ENCODE results near the gene TIMM29. TPM values are rescaled to one million over a fixed set of nuclear protein-coding genes. Genes with fewer than 3 reads are reported as not detected.

TIMM29 gene
- polyA plus RNA-seq, 3 donors: 5.2 to 18.7 (median 14.1) TPM

- H3K9ac ChIP-seq (ENCODE audit: insufficient read depth, low read length, poor library complexity, severe bottlenecking): no peak overlapping the region
- H3K27me3 ChIP-seq (ENCODE audit: control insufficient read depth in 2 of 2, insufficient read depth in 2 of 2, low read length in 2 of 2): no peaks in the 10 kb centered on the region
- H2AFZ ChIP-seq (ENCODE audit: insufficient read depth, low read depth, low read length, poor library complexity, severe bottlenecking): no peak overlapping the region
- H3K36me3 ChIP-seq (replicated peaks in 1 of 2; ENCODE audit: control insufficient read depth in 1 of 2, insufficient read depth in 2 of 2, low read length in 2 of 2): peaks cover 53 to 74% of the 10 kb centered on the region in 2 donors
- WGBS (ENCODE audit: insufficient coverage): 93% methylated on average over 37 of the region's 43 CpGs
- H3K27me3 Mint-ChIP-seq (ENCODE audit: low read depth in 3 of 3): peaks cover 0 to 1% (median 0%) of the 10 kb centered on the region in 3 donors
- H3K27ac Mint-ChIP-seq: peak overlapping the region in 2 of 7 donors; percentile 63 to 67
- H3K9me3 Mint-ChIP-seq: no peaks in the 10 kb centered on the region
- intact Hi-C loops (cut with micrococcal nuclease): loop anchor here in 1 of 2 donors (10.0 kb wide), 1 partner anchor 47 kb away; the partner anchor contains the start of gene CARM1
- no peaks in the 10 kb centered on the region for H3K4me1 Mint-ChIP-seq
- no peak for DNase-seq
- no peak overlapping the region for H3K4me3 ChIP-seq (replicated peaks in 1 of 3; ENCODE audit: low read depth in 2 of 3, low read length in 3 of 3)
- no peak overlapping the region for H3K27ac ChIP-seq (ENCODE audit: low read depth in 1 of 2, low read length in 2 of 2)
- no peaks in the 10 kb centered on the region for H3K9me3 ChIP-seq (replicated peaks in 1 of 2; ENCODE audit: control insufficient read depth in 1 of 2, insufficient read depth in 1 of 2, low read length in 2 of 2)
- TF ChIP-seq CTCF (IDR thresholded peaks at IDR 0.05): no peak
- H3K4me2 ChIP-seq (replicated peaks; ENCODE audit: extremely low read depth, low read length, poor library complexity, severe bottlenecking): no peak overlapping the region
- H4K20me1 ChIP-seq (ENCODE audit: insufficient read depth, low read length): no peaks in the 10 kb centered on the region
- no peak overlapping the region for H3K4me3 Mint-ChIP-seq
- no peaks in the 10 kb centered on the region for H3K4me1 ChIP-seq (ENCODE audit: control insufficient read depth in 1 of 2, insufficient read depth in 2 of 2, low read length in 2 of 2)
- peaks cover 47 to 74% of the 10 kb centered on the region in 2 donors for H3K36me3 Mint-ChIP-seq
- no peaks in the 10 kb centered on the region for H3K79me2 ChIP-seq (ENCODE audit: insufficient read depth, low read length)
Measured at GRCh38 chr19:10921199-10921909, 7.3 kb upstream of the TIMM29 start.

GRCh38 chr19:10921910-10922637 lies 6.5 kb upstream of the TIMM29 start:
- WGBS (ENCODE audit: insufficient coverage): 91% methylated on average over 25 of the region's 33 CpGs
- Histone ChIP-seq H3K4me3 (replicated peaks in 1 of 3; ENCODE audit: low read depth in 2 of 3, low read length in 3 of 3) (no peak overlapping the region), H3K36me3 (replicated peaks in 1 of 2; ENCODE audit: control insufficient read depth in 1 of 2, insufficient read depth in 2 of 2, low read length in 2 of 2) (peaks cover 53 to 70% of the 10 kb centered on the region in 2 donors)

More at GRCh38 chr19:10921910-10922637, 6.5 kb upstream of the TIMM29 start:
- intact Hi-C loops (cut with micrococcal nuclease): loop anchor here in 1 of 2 donors (10.0 kb wide), 1 partner anchor 47 kb away; the partner anchor contains the start of gene CARM1
- Histone ChIP-seq H3K9ac (ENCODE audit: insufficient read depth, low read length, poor library complexity, severe bottlenecking) (no peak overlapping the region), H3K4me1 (ENCODE audit: control insufficient read depth in 1 of 2, insufficient read depth in 2 of 2, low read length in 2 of 2) (peaks cover 0 to under 1% of the 10 kb centered on the region in 2 donors), H3K79me2 (ENCODE audit: insufficient read depth, low read length) (peaks cover 1% of the 10 kb centered on the region), H3K27ac (ENCODE audit: low read depth in 1 of 2, low read length in 2 of 2) (no peak overlapping the region), H4K20me1 (ENCODE audit: insufficient read depth, low read length) (no peaks in the 10 kb centered on the region), H3K27me3 (ENCODE audit: control insufficient read depth in 2 of 2, insufficient read depth in 2 of 2, low read length in 2 of 2) (no peaks in the 10 kb centered on the region), H3K9me3 (replicated peaks in 1 of 2; ENCODE audit: control insufficient read depth in 1 of 2, insufficient read depth in 1 of 2, low read length in 2 of 2) (no peaks in the 10 kb centered on the region), H2AFZ (ENCODE audit: insufficient read depth, low read depth, low read length, poor library complexity, severe bottlenecking) (no peak overlapping the region), H3K4me2 (replicated peaks; ENCODE audit: extremely low read depth, low read length, poor library complexity, severe bottlenecking) (no peak overlapping the region)
- peaks cover 0 to 1% (median 0%) of the 10 kb centered on the region in 3 donors for H3K27me3 Mint-ChIP-seq (ENCODE audit: low read depth in 3 of 3)
- no peak for DNase-seq
- no peak for TF ChIP-seq CTCF (IDR thresholded peaks at IDR 0.05)
- H3K4me1 Mint-ChIP-seq: peaks cover under 1% of the 10 kb centered on the region
- H3K4me3 Mint-ChIP-seq: no peak overlapping the region
- no peaks in the 10 kb centered on the region for H3K9me3 Mint-ChIP-seq
- H3K36me3 Mint-ChIP-seq: peaks cover 45 to 76% of the 10 kb centered on the region in 2 donors
- H3K27ac Mint-ChIP-seq: peak overlapping the region in 1 of 7 donors; percentile 63

Data from CD14-positive monocyte (primary cell).